ENCODE results near the gene RAPGEF1. TPM values are rescaled to one million over a fixed set of nuclear protein-coding genes. Genes with fewer than 3 reads are reported as not detected.

The RAPGEF1 gene
- total and polyA plus RNA-seq, 2 donors (not counting 3 experiments of a cell fraction or from before 2014, with no cell fraction given): 50.0 to 124 TPM

DNA sequence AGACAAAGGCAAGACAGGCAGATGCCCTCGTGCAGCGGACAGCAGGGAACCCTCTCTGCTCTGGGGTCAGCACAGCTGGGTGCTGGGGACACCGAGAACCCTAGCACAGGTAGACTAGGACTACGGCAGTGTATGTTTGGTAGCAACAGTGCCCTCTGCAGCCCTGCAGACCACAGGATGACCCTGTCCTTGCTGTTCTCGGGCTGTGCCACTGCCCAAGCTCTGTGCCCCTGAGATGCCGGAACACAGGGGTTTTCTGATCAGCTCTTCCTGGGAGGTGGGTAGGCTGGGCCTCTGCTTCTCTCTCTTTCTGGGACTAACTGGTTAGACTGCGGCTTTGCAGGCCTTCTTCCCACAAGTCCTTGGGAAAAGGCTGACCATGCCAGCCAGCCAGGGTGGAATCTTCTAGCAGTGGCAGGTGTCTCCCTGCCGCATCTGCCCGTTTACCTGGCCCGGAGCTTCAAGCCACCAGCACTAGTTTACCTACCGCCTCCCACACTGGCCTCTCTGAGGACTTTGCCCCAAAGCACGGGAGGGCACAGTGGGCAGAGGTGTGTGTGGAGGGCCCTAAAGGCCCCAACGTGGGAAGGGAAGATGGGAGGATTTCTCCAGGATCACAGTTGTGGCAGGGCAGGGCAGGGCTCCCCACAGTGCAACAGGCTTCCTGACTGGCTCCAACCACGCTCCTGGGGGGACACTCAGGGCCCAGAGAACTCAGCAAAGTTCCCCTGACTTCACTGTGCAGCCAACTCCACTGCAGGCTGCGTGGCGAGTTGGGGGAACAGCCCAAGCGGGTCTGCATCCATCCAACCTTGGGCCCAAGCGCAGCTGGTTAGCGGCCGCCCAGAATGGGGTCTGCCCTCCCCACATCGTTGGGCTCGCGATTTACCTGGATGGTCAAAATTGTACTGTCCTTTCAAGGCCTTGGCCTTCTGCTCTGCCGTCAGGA lies 210.0 kb downstream of the RAPGEF1 start:
- dilution Hi-C loops (cut with MboI; ENCODE audit: extremely low pct_ligation_motif_present, low sequenced_read_pairs): no loop called here

More for the DNA sequence above, 210.0 kb downstream of the RAPGEF1 start:
- POLR2A ChIA-PET: no interaction called here
- H3K9me1 ChIP-seq (replicated peaks; ENCODE audit: control insufficient read depth, extremely low read depth, insufficient read depth, low read length): no peaks in the 10 kb centered on the region
- DNase-seq (ENCODE audit: low read depth, low spot score) (no peak), FAIRE-seq (no peak)
- H3K9ac ChIP-seq (replicated peaks; ENCODE audit: extremely low read depth, insufficient read depth, low read length): peak overlapping the region; percentile 49
- CTCF ChIA-PET: no interaction called here
- H3K36me3 ChIP-seq (ENCODE audit: control insufficient read depth in 2 of 2, extremely low read depth in 1 of 2, insufficient read depth in 2 of 2, low read length in 2 of 2): peaks cover 5 to 27% of the 10 kb centered on the region in 2 experiments
- no peaks in the 10 kb centered on the region for H3K27me3 ChIP-seq (ENCODE audit: control insufficient read depth in 2 of 2, insufficient read depth in 2 of 2, low read length in 2 of 2)
- TF ChIP-seq, protein P1, sequence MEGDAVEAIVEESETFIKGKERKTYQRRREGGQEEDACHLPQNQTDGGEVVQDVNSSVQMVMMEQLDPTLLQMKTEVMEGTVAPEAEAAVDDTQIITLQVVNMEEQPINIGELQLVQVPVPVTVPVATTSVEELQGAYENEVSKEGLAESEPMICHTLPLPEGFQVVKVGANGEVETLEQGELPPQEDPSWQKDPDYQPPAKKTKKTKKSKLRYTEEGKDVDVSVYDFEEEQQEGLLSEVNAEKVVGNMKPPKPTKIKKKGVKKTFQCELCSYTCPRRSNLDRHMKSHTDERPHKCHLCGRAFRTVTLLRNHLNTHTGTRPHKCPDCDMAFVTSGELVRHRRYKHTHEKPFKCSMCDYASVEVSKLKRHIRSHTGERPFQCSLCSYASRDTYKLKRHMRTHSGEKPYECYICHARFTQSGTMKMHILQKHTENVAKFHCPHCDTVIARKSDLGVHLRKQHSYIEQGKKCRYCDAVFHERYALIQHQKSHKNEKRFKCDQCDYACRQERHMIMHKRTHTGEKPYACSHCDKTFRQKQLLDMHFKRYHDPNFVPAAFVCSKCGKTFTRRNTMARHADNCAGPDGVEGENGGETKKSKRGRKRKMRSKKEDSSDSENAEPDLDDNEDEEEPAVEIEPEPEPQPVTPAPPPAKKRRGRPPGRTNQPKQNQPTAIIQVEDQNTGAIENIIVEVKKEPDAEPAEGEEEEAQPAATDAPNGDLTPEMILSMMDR (IDR thresholded peaks at IDR 0.05; ENCODE audit: extremely low read depth in 1 of 2, insufficient read depth in 1 of 2, low read depth in 1 of 2, low read length in 2 of 2): no peak
- TF ChIP-seq JUN (IDR thresholded peaks at IDR 0.05; ENCODE audit: borderline replicate concordance, insufficient read depth, insufficient read length, low read depth): no peak
- no peak for TF ChIP-seq GATA2 (IDR thresholded peaks at IDR 0.05; ENCODE audit: insufficient read depth, insufficient read length, low read depth, low read length)
- TF ChIP-seq POLR2A (IDR thresholded peaks at IDR 0.05; ENCODE audit: low read depth, low read length): no peak
- no peak for TF ChIP-seq FOS (IDR thresholded peaks at IDR 0.05; ENCODE audit: borderline replicate concordance, insufficient read depth, low read length)
- TF ChIP-seq MYC (IDR thresholded peaks at IDR 0.05; ENCODE audit: low read depth, low read length): no peak
- TF ChIP-seq EZH2 (IDR thresholded peaks at IDR 0.05; ENCODE audit: borderline replicate concordance, low read depth, low read length, severe bottlenecking): no peak
- TF ChIP-seq POLR2AphosphoS5 (IDR thresholded peaks at IDR 0.05; ENCODE audit: insufficient read depth, low read depth, low read length): no peak
- TF ChIP-seq, protein P2, sequence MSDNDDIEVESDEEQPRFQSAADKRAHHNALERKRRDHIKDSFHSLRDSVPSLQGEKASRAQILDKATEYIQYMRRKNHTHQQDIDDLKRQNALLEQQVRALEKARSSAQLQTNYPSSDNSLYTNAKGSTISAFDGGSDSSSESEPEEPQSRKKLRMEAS (IDR thresholded peaks at IDR 0.05; ENCODE audit: insufficient read depth, insufficient read length): no peak
- no peaks in the 10 kb centered on the region for H4K20me1 ChIP-seq (replicated peaks; ENCODE audit: control insufficient read depth, extremely low read depth, insufficient read depth, low read length)
- intact Hi-C loops (cut with micrococcal nuclease): loop anchor here (2.0 to 10.0 kb wide), 3 partner anchors 27 to 179 kb away; partner anchors contain the start of gene POMT1
- H3K4me1 ChIP-seq (ENCODE audit: control insufficient read depth, extremely low read depth, insufficient read depth, low read length): peaks cover 4% of the 10 kb centered on the region
- no peaks in the 10 kb centered on the region for H3K9me3 ChIP-seq (replicated peaks; ENCODE audit: control insufficient read depth, insufficient read depth, low read length)
- peaks cover 4% of the 10 kb centered on the region for H3K79me2 ChIP-seq (ENCODE audit: control insufficient read depth, insufficient read depth, low read length)
- H3K27ac ChIP-seq (ENCODE audit: insufficient read depth, low read depth, low read length): no peak overlapping the region
- TSS peak; percentile 10 for BruUV-seq (replicated peaks)
- H2AFZ ChIP-seq (ENCODE audit: low read depth, low read length): peak overlapping the region; percentile 8
- H3K4me2 ChIP-seq (ENCODE audit: insufficient read depth, low read length): peak overlapping the region; percentile 35
- peak overlapping the region; percentile 40 to 73 (median 57) for H3K4me3 ChIP-seq (replicated peaks in 1 of 3; ENCODE audit: insufficient read depth in 1 of 3, low read depth in 1 of 3, low read length in 3 of 3)
